Karpas-422 (cell line): ENCODE data around the gene CTBP1. TPM values are rescaled to one million over a fixed set of nuclear protein-coding genes. Genes with fewer than 3 reads are reported as not detected.

Experiments
- DNase-seq: peaks from one replicate; pipeline ENCODE4 v3.0.0-alpha.2; 2015
- H2AFZ ChIP-seq: fragments of 200-600 bp; sonication (generic); 2 replicates; pipeline ENCODE4 v1.6.1; 2014; ENCODE audit warnings: antibody characterized with exemption, low read length, mixed read lengths
- H3K27ac ChIP-seq: fragments of 200-600 bp; sonication (generic); 2 replicates; pipeline ENCODE4 v1.5.1; 2014; ENCODE audit warnings: mild to moderate bottlenecking, low read length, moderate library complexity
- H3K27me3 ChIP-seq: fragments of 200-600 bp; sonication (generic); 2 replicates; pipeline ENCODE4 v1.6.1; 2014; ENCODE audit warnings: low read length, mixed read lengths
- H3K36me3 ChIP-seq: fragments of 200-600 bp; sonication (generic); 2 replicates; pipeline ENCODE4 v1.6.1; 2014; ENCODE audit warnings: low read length, mixed read lengths; ENCODE audit not compliant: insufficient read depth
- H3K4me1 ChIP-seq: fragments of 200-600 bp; sonication (generic); 2 replicates; pipeline ENCODE4 v1.6.1; 2014; ENCODE audit warnings: mild to moderate bottlenecking, low read length, mixed read lengths
- H3K4me2 ChIP-seq: fragments of 200-600 bp; sonication (generic); 2 replicates; pipeline ENCODE4 v1.6.1; 2014; ENCODE audit warnings: low read length, low read depth, mild to moderate bottlenecking; ENCODE audit not compliant: poor library complexity, severe bottlenecking
- H3K4me3 ChIP-seq: fragments of 200-600 bp; sonication (generic); 2 replicates; pipeline ENCODE4 v1.5.1; 2014; ENCODE audit warnings: mild to moderate bottlenecking, antibody characterized with exemption, low read length, mixed read lengths
- H3K79me2 ChIP-seq: fragments of 200-600 bp; sonication (generic); 2 replicates; pipeline ENCODE4 v1.6.1; 2014; ENCODE audit warnings: mild to moderate bottlenecking, low read length, mixed read lengths
- H3K9ac ChIP-seq: fragments of 200-600 bp; sonication (generic); 2 replicates; pipeline ENCODE4 v1.6.0; 2014; ENCODE audit warnings: low read length
- H3K9me2 ChIP-seq: fragments of 200-600 bp; sonication (generic), shearing (Covaris generic); replicated peaks from 2 replicates; pipeline ENCODE4 v1.6.0; 2014; ENCODE audit warnings: mild to moderate bottlenecking, low read length, moderate library complexity; ENCODE audit not compliant: insufficient read depth
- H3K9me3 ChIP-seq: fragments of 300-700, 200-600 bp; sonication (generic); 2 replicates; pipeline ENCODE4 v1.6.1; 2014; ENCODE audit warnings: low read length, mixed read lengths
- H4K20me1 ChIP-seq: fragments of 200-600 bp; sonication (generic); 2 replicates; pipeline ENCODE4 v1.6.1; 2014; ENCODE audit warnings: mild to moderate bottlenecking, antibody characterized with exemption, low read length, low read depth; ENCODE audit not compliant: insufficient read depth
- total RNA-seq: library from RNA; depleted of rRNA; stranded (reverse); fragments of >200 nt; shearing (Covaris generic); gene quantifications from 2 replicates; pipeline ENCODE4 v1.2.3, GENCODE V29; 2014; ENCODE audit warnings: low replicate concordance

The CTBP1 gene
- total RNA-seq, 1 experiment from 2014 or later: 86.9 TPM

DNA sequence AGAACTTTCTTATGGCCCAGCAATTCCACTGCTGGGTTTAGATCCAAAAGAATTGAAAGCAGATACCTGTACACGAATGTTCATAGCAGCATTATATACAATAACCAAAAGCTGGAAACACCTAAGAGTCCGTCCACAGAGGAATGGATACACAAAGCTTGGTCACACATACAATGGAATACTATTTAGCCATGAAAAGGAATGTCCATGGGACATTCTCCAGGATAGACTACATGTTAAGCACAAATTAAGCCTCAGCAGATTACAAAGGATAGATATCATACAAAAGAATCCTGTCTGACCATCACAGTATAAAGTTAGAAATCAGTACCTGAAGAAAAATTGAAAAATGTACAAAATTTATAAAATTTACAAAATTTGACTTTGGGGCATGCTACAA lies 28.1 kb upstream of the CTBP1 start:
- H3K27me3 ChIP-seq: no peaks in the 10 kb centered on the region
- H3K9me3 ChIP-seq: no peaks in the 10 kb centered on the region
- H3K79me2 ChIP-seq: no peaks in the 10 kb centered on the region
- H3K4me1 ChIP-seq: no peaks in the 10 kb centered on the region
- no peak overlapping the region for H3K27ac ChIP-seq
- no peaks in the 10 kb centered on the region for H3K9me2 ChIP-seq
- H3K4me2 ChIP-seq: no peak overlapping the region
- no peak for DNase-seq
- H3K4me3 ChIP-seq: no peak overlapping the region
- no peaks in the 10 kb centered on the region for H3K36me3 ChIP-seq
- H2AFZ ChIP-seq: no peak overlapping the region
- H4K20me1 ChIP-seq: no peaks in the 10 kb centered on the region
- no peak overlapping the region for H3K9ac ChIP-seq

- no peak for DNase-seq
- H3K9ac ChIP-seq: no peak overlapping the region
These were observed 25.9 kb upstream of the CTBP1 start for GRCh38 chr4:1274871-1275270.

GRCh38 chr4:1271686-1272085 lies 22.8 kb upstream of the CTBP1 start:
- Histone ChIP-seq H3K9me2 (no peaks in the 10 kb centered on the region), H4K20me1 (no peaks in the 10 kb centered on the region), H3K27ac (no peak overlapping the region), H3K79me2 (no peaks in the 10 kb centered on the region), H3K36me3 (no peaks in the 10 kb centered on the region), H3K4me3 (no peak overlapping the region), H3K4me2 (no peak overlapping the region), H3K9me3 (peaks cover 8% of the 10 kb centered on the region), H3K9ac (no peak overlapping the region), H3K27me3 (no peaks in the 10 kb centered on the region), H3K4me1 (peaks cover 7% of the 10 kb centered on the region), H2AFZ (no peak overlapping the region)
- no peak for DNase-seq

More at GRCh38 chr4:1274871-1275270, 25.9 kb upstream of the CTBP1 start:
- H3K27me3 ChIP-seq: no peaks in the 10 kb centered on the region
- H3K27ac ChIP-seq: no peak overlapping the region
- no peaks in the 10 kb centered on the region for H3K9me3 ChIP-seq
- H3K79me2 ChIP-seq: no peaks in the 10 kb centered on the region
- no peaks in the 10 kb centered on the region for H3K4me1 ChIP-seq
- no peaks in the 10 kb centered on the region for H4K20me1 ChIP-seq
- H2AFZ ChIP-seq: no peak overlapping the region
- no peak overlapping the region for H3K4me3 ChIP-seq
- H3K36me3 ChIP-seq: no peaks in the 10 kb centered on the region
- no peak overlapping the region for H3K4me2 ChIP-seq
- no peaks in the 10 kb centered on the region for H3K9me2 ChIP-seq

- Histone ChIP-seq H3K36me3 (no peaks in the 10 kb centered on the region), H3K4me3 (no peak overlapping the region), H3K9me2 (no peaks in the 10 kb centered on the region), H3K9ac (no peak overlapping the region), H3K4me2 (no peak overlapping the region), H3K79me2 (no peaks in the 10 kb centered on the region), H3K27ac (no peak overlapping the region), H2AFZ (no peak overlapping the region), H3K4me1 (peaks cover 7% of the 10 kb centered on the region), H3K9me3 (peaks cover 8% of the 10 kb centered on the region), H3K27me3 (no peaks in the 10 kb centered on the region), H4K20me1 (no peaks in the 10 kb centered on the region)
- DNase-seq: no peak
These were observed 20.3 kb upstream of the CTBP1 start for GRCh38 chr4:1269209-1269608.

GRCh38 chr4:1266881-1267763 lies 18.2 kb upstream of the CTBP1 start:
- no peaks in the 10 kb centered on the region for H4K20me1 ChIP-seq
- H2AFZ ChIP-seq: peak overlapping the region; percentile 48; the same call in 1 of the 2 replicates
- H3K4me3 ChIP-seq: peak overlapping the region; percentile 38; the same call in 1 of the 2 replicates
- no peaks in the 10 kb centered on the region for H3K27me3 ChIP-seq
- H3K9ac ChIP-seq: 0 out of 2 replicates have a peak overlapping the region, but pooled peaks have one; percentile 10
- DNase-seq: no peak
- peaks cover 8% of the 10 kb centered on the region for H3K9me3 ChIP-seq
- H3K36me3 ChIP-seq: no peaks in the 10 kb centered on the region
- peak overlapping the region; percentile 45 for H3K4me2 ChIP-seq
- H3K27ac ChIP-seq: no peak overlapping the region
- H3K9me2 ChIP-seq: no peaks in the 10 kb centered on the region
- H3K4me1 ChIP-seq: peaks cover 7% of the 10 kb centered on the region
- no peaks in the 10 kb centered on the region for H3K79me2 ChIP-seq

- Histone ChIP-seq H3K79me2 (no peaks in the 10 kb centered on the region), H3K36me3 (no peaks in the 10 kb centered on the region), H4K20me1 (no peaks in the 10 kb centered on the region), H3K27ac (no peak overlapping the region), H3K27me3 (no peaks in the 10 kb centered on the region), H3K9me2 (no peaks in the 10 kb centered on the region), H3K4me1 (peaks cover 7% of the 10 kb centered on the region), H3K9me3 (peaks cover 8% of the 10 kb centered on the region), H3K9ac (no peak overlapping the region), H3K4me3 (no peak overlapping the region), H2AFZ (no peak overlapping the region), H3K4me2 (no peak overlapping the region)
- DNase-seq: no peak
These were observed 16.4 kb upstream of the CTBP1 start for GRCh38 chr4:1265351-1265750.

DNA sequence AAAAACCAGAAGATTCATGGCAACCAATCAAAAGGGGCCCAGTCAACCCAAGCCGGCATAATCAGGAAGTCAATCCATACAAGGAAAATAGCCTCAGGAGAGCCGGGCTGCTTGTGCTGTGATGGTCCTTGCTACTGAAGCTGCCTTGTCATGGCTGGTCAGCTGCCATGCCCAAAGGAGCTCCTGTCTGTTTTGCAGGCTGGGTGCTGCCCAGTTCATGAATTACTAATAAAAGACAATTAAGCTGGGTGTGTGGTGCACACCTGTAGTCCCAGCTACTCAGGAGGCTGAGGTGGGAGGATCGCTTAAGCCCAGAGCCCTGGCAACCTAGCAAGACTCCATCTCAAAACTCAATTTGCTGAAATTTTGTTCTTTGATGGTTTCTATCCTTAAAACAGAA lies 16.0 kb upstream of the CTBP1 start:
- no peak overlapping the region for H3K27ac ChIP-seq
- no peaks in the 10 kb centered on the region for H3K27me3 ChIP-seq
- peaks cover 7% of the 10 kb centered on the region for H3K4me1 ChIP-seq
- H4K20me1 ChIP-seq: no peaks in the 10 kb centered on the region
- H2AFZ ChIP-seq: no peak overlapping the region
- no peaks in the 10 kb centered on the region for H3K36me3 ChIP-seq
- H3K9ac ChIP-seq: no peak overlapping the region
- H3K4me2 ChIP-seq: no peak overlapping the region
- no peak for DNase-seq
- no peaks in the 10 kb centered on the region for H3K9me2 ChIP-seq
- H3K9me3 ChIP-seq: peaks cover 8% of the 10 kb centered on the region
- no peaks in the 10 kb centered on the region for H3K79me2 ChIP-seq
- no peak overlapping the region for H3K4me3 ChIP-seq

GRCh38 chr4:1261107-1261928 lies 12.4 kb upstream of the CTBP1 start:
- H3K9me3 ChIP-seq: no peaks in the 10 kb centered on the region
- H3K9ac ChIP-seq: no peak overlapping the region
- no peak overlapping the region for H3K27ac ChIP-seq
- no peaks in the 10 kb centered on the region for H4K20me1 ChIP-seq
- H3K79me2 ChIP-seq: no peaks in the 10 kb centered on the region
- no peaks in the 10 kb centered on the region for H3K9me2 ChIP-seq
- no peak overlapping the region for H3K4me3 ChIP-seq
- no peaks in the 10 kb centered on the region for H3K4me1 ChIP-seq
- no peak for DNase-seq
- no peak overlapping the region for H3K4me2 ChIP-seq
- H2AFZ ChIP-seq: no peak overlapping the region
- no peaks in the 10 kb centered on the region for H3K27me3 ChIP-seq
- no peaks in the 10 kb centered on the region for H3K36me3 ChIP-seq
